Body of pancreas (tissue), 4 donors: Measurements from ENCODE around the gene HHAT. TPM values are rescaled to one million over a fixed set of nuclear protein-coding genes. Genes with fewer than 3 reads are reported as not detected.
A peak's percentile ranks its signal among the peaks of the same experiment; 100 is the strongest.

ENCODE experiments used
- ATAC-seq: fragments of 150-250 bp; one replicate; pipeline ENCODE4 v1.9.1; 2016
- DNase-seq, 4 donors: peaks; one replicate each; pipeline ENCODE4 v3.0.0-alpha.2; 2019
- H3K27ac ChIP-seq, 4 donors: fragments of 200-600 bp; sonication (generic); 1 replicate in 3 of 4; 2 replicates in 1 of 4; pipeline versions ENCODE4 v1.5.1 to v1.6.1; 2016 to 2019; ENCODE audit warnings: mild to moderate bottlenecking in 1 of 4, mixed read lengths in 1 of 4, moderate library complexity in 1 of 4
- H3K27me3 ChIP-seq, 2 donors: fragments of 200-600 bp; sonication (generic); one replicate each; pipeline ENCODE4 v1.6.0; 2016; ENCODE audit warnings: mild to moderate bottlenecking in 1 of 2
- H3K36me3 ChIP-seq, 2 donors: fragments of 200-600 bp; sonication (generic); replicated peaks in 1 of 2; 2 replicates each; pipeline ENCODE4 v1.5.1; 2016; ENCODE audit warnings: low read depth in 2 of 2; ENCODE audit not compliant: insufficient read depth in 1 of 2
- H3K4me1 ChIP-seq: fragments of 200-600 bp; sonication (generic); one replicate; pipeline ENCODE4 v1.6.0; 2016
- H3K4me3 ChIP-seq, 2 donors: fragments of 200-600 bp; sonication (generic); 1 replicate in 1 of 2; 2 replicates in 1 of 2; pipeline ENCODE4 v1.5.1; 2016 to 2019
- H3K9me3 ChIP-seq, 3 donors: fragments of 200-600 bp; sonication (generic); 1 replicate in 2 of 3; 2 replicates in 1 of 3; pipeline ENCODE4 v1.5.1; 2016
- POLR2A ChIP-seq, 3 donors: fragments of 450-650 bp; IDR thresholded peaks; one replicate each; pipeline ENCODE4 v1.6.1; 2016; ENCODE audit warnings: antibody characterized with exemption in 3 of 3, mild to moderate bottlenecking in 2 of 3
- WGBS, 2 donors: methylation state at CpG; one replicate each; pipeline ENCODE4 v1.1.5; 2017; 5-methylcytosine and 5-hydroxymethylcytosine counted together
- intact Hi-C: fragments of 100-400 bp; cut with DNase I; formaldehyde crosslinking; loops from one replicate; pipeline ENCODE4 v1.15.1; 2023
- total RNA-seq, 2 donors: library from RNA; depleted of rRNA; stranded (reverse); fragments of >200 nt; gene quantifications; one replicate each; pipeline ENCODE4 v1.1.0, GENCODE V29; 2016
- TF ChIP-seq, protein P1 (sequence below), 7 experiments: fragments of 450-650 bp in 4 of 7; fragments of 200-600 bp in 3 of 7; sonication (generic) in 3 of 7; IDR thresholded peaks; one replicate each; pipeline ENCODE4 v1.5.1; 2016 to 2019; ENCODE audit warnings: antibody characterized with exemption in 7 of 7

The HHAT gene
- total RNA-seq, 2 donors from 2014 or later = 4.4 to 19.4 TPM

DNA sequence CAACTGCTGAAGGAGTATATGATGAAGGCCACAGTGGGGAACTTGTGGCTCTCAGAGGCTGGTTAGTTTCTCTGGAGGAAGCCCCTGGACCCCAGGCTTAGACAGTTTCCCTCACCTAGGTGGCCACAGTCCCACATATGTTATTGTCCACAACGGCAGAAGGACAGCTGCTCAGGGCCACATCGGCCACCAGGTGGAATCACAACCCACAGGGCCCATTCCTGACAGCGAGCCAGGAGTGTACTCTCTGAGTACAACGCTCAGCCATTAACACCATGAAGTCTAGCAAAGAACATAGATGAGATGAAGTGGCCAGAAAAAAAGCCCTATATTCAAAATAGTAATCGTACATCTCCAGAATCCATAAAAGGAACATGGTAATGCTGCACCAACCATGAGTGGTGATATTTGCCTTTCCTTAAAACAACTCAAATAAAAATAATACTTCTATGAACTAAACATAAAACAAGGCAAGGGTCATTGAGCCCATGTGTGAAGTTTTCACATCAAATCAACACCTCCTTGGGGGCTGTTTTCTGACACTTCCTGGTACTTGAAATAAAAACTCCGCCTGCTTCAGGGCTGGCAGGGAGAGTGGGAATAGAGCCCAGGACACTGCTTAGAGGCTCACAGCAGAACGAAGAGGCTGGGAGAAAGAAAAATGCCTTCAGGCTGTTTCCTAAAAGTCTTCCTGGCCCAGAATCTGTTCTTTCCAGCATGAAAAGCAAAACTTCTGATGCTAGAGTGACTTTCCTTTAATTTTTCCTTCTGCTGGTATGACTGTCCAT lies 383.3 kb downstream of the HHAT start:
- Histone ChIP-seq H3K27me3 (no peaks in the 10 kb centered on the region), H3K9me3 (no peaks in the 10 kb centered on the region), H3K27ac (no peak overlapping the region), H3K36me3 (no peaks in the 10 kb centered on the region), H3K4me1 (no peaks in the 10 kb centered on the region), H3K4me3 (no peak overlapping the region)
- intact Hi-C loops = no loop called here
- DNase-seq (peak in 3 of 4 donors; percentile 21 to 58 (median 30)), ATAC-seq (no peak)
- 55 to 66% methylated on average over 6 to 7 of the region's 7 CpGs for WGBS, 2 donors
- no peak for TF ChIP-seq POLR2A (IDR thresholded peaks at IDR 0.05)
- TF ChIP-seq, protein P1, sequence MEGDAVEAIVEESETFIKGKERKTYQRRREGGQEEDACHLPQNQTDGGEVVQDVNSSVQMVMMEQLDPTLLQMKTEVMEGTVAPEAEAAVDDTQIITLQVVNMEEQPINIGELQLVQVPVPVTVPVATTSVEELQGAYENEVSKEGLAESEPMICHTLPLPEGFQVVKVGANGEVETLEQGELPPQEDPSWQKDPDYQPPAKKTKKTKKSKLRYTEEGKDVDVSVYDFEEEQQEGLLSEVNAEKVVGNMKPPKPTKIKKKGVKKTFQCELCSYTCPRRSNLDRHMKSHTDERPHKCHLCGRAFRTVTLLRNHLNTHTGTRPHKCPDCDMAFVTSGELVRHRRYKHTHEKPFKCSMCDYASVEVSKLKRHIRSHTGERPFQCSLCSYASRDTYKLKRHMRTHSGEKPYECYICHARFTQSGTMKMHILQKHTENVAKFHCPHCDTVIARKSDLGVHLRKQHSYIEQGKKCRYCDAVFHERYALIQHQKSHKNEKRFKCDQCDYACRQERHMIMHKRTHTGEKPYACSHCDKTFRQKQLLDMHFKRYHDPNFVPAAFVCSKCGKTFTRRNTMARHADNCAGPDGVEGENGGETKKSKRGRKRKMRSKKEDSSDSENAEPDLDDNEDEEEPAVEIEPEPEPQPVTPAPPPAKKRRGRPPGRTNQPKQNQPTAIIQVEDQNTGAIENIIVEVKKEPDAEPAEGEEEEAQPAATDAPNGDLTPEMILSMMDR (IDR thresholded peaks at IDR 0.05) = peak in 2 of 7 experiments; percentile 13 to 27

DNA sequence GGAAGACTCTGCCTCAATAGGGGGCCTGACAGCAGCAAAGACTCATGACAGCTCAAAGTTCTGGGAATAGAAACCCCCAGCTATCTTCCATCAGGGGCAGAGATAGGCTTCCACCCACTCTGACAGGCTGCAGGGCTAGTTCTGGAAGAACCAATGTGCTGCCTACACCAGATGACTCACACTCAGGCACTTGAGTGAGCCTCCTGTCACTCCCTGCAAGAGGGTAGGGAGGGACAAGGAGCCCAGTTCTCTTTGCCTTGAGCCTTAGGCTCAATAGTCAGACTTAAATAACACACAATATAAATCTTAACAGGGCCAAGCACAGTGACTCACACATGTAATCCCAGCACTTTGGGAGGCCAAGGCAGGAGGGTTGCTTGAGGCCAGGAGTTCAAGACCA lies 386.4 kb downstream of the HHAT start:
- DNase-seq (no peak), ATAC-seq (no peak)
- Histone ChIP-seq H3K27ac (no peak overlapping the region), H3K4me3 (no peak overlapping the region), H3K36me3 (no peaks in the 10 kb centered on the region), H3K4me1 (no peaks in the 10 kb centered on the region), H3K9me3 (no peaks in the 10 kb centered on the region), H3K27me3 (no peaks in the 10 kb centered on the region)
- TF ChIP-seq POLR2A (IDR thresholded peaks at IDR 0.05) = no peak
- TF ChIP-seq, protein P1 (IDR thresholded peaks at IDR 0.05) = no peak
- intact Hi-C loops = no loop called here

DNA sequence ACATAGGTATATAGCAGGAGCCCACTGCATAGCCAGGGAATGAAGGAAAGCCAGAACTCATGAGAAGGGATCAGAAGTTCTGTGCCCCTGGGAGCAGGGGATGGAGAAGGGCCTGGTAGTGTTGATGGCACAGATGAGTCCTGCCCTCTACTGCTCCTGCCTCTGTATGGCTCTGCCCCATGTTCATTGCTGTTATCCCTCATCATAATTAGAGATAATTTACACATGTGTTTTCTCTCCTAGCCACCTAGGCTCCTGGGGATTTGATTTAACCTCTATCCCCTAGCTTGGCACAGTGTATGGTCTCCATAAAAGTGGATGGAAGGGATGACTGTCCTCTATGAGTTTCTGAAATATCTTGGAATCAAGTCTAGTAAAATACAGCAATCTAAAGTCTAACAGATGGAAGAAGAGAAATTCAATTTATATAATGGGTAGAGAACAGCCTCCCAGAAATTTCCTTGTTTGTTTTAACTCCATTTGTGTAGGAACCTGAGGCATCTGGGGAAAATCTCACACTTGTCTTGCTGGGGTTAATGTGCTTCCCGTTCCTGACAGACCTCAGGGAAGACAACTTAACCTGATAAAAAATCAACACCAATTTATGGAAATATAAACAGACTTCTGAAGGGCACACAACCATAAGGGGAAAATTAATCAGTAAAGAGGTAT lies 393.8 kb downstream of the HHAT start:
- Histone ChIP-seq H3K36me3 (no peaks in the 10 kb centered on the region), H3K4me3 (no peak overlapping the region), H3K27ac (no peak overlapping the region), H3K27me3 (no peaks in the 10 kb centered on the region), H3K9me3 (no peaks in the 10 kb centered on the region), H3K4me1 (peaks cover 10% of the 10 kb centered on the region)
- intact Hi-C loops = no loop called here
- TF ChIP-seq, protein P1 (IDR thresholded peaks at IDR 0.05) = no peak
- no peak for TF ChIP-seq POLR2A (IDR thresholded peaks at IDR 0.05)
- DNase-seq (no peak), ATAC-seq (no peak)
- 10 to 12% methylated on average over 1 of the region's 1 CpG for WGBS, 2 donors

DNA sequence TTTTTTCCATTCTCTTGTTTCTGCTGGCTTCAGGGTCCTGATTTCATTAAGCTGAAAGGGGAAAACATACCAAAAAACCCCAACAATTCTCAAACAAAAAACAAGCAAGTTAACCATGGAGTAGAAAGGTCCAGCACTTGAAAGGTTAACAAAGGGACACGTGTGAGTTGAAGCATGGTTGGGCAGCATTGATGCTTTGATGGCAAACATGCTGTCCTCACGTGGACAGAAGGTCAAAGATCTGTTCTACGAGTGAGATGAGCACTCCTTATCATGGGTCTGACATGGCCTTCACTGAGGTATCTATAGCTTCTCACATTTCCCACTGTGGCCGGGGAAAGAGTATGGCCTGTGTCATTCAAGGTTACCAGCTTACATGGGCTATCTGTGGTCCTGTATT lies 394.9 kb downstream of the HHAT start:
- Histone ChIP-seq H3K4me1 (peaks cover 10% of the 10 kb centered on the region), H3K27me3 (no peaks in the 10 kb centered on the region), H3K4me3 (no peak overlapping the region), H3K36me3 (no peaks in the 10 kb centered on the region), H3K27ac (no peak overlapping the region), H3K9me3 (no peaks in the 10 kb centered on the region)
- intact Hi-C loops = no loop called here
- ATAC-seq (no peak), DNase-seq (no peak)
- 31 to 34% methylated on average over 4 of the region's 4 CpGs for WGBS, 2 donors
- no peak for TF ChIP-seq POLR2A (IDR thresholded peaks at IDR 0.05)
- TF ChIP-seq, protein P1 (IDR thresholded peaks at IDR 0.05) = no peak
